Effector CD4-positive, alpha-beta T cell (primary cell): ENCODE results near the gene NCAPD2.

Experiments used
- DNase-seq: peaks from one replicate; pipeline ENCODE4 v3.0.0-alpha.2; 2020

NCAPD2 gene

DNA sequence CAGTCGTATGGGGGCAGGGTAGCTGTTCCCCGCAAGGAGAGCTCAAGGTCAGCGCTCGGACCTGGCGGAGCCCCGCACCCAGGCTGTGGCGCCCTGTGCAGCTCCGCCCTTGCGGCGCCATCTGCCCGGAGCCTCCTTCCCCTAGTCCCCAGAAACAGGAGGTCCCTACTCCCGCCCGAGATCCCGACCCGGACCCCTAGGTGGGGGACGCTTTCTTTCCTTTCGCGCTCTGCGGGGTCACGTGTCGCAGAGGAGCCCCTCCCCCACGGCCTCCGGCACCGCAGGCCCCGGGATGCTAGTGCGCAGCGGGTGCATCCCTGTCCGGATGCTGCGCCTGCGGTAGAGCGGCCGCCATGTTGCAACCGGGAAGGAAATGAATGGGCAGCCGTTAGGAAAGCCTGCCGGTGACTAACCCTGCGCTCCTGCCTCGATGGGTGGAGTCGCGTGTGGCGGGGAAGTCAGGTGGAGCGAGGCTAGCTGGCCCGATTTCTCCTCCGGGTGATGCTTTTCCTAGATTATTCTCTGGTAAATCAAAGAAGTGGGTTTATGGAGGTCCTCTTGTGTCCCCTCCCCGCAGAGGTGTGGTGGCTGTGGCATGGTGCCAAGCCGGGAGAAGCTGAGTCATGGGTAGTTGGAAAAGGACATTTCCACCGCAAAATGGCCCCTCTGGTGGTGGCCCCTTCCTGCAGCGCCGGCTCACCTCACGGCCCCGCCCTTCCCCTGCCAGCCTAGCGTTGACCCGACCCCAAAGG, 41.2 kb downstream of the NCAPD2 start:
- DNase-seq = peak; percentile 64

DNA sequence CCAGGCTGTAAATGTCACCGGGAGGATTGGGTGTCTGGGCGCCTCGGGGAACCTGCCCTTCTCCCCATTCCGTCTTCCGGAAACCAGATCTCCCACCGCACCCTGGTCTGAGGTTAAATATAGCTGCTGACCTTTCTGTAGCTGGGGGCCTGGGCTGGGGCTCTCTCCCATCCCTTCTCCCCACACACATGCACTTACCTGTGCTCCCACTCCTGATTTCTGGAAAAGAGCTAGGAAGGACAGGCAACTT, 41.7 kb downstream of the NCAPD2 start:
- no peak for DNase-seq

DNA sequence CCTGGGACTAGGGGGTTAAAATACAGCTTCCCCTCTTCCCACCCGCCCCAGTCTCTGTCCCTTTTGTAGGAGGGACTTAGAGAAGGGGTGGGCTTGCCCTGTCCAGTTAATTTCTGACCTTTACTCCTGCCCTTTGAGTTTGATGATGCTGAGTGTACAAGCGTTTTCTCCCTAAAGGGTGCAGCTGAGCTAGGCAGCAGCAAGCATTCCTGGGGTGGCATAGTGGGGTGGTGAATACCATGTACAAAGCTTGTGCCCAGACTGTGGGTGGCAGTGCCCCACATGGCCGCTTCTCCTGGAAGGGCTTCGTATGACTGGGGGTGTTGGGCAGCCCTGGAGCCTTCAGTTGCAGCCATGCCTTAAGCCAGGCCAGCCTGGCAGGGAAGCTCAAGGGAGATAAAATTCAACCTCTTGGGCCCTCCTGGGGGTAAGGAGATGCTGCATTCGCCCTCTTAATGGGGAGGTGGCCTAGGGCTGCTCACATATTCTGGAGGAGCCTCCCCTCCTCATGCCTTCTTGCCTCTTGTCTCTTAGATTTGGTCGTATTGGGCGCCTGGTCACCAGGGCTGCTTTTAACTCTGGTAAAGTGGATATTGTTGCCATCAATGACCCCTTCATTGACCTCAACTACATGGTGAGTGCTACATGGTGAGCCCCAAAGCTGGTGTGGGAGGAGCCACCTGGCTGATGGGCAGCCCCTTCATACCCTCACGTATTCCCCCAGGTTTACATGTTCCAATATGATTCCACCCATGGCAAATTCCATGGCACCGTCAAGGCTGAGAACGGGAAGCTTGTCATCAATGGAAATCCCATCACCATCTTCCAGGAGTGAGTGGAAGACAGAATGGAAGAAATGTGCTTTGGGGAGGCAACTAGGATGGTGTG, 42.3 kb downstream of the NCAPD2 start:
- no peak for DNase-seq

DNA sequence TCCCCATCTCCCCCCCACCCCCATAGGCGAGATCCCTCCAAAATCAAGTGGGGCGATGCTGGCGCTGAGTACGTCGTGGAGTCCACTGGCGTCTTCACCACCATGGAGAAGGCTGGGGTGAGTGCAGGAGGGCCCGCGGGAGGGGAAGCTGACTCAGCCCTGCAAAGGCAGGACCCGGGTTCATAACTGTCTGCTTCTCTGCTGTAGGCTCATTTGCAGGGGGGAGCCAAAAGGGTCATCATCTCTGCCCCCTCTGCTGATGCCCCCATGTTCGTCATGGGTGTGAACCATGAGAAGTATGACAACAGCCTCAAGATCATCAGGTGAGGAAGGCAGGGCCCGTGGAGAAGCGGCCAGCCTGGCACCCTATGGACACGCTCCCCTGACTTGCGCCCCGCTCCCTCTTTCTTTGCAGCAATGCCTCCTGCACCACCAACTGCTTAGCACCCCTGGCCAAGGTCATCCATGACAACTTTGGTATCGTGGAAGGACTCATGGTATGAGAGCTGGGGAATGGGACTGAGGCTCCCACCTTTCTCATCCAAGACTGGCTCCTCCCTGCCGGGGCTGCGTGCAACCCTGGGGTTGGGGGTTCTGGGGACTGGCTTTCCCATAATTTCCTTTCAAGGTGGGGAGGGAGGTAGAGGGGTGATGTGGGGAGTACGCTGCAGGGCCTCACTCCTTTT, 43.1 kb downstream of the NCAPD2 start:
- DNase-seq = no peak

DNA sequence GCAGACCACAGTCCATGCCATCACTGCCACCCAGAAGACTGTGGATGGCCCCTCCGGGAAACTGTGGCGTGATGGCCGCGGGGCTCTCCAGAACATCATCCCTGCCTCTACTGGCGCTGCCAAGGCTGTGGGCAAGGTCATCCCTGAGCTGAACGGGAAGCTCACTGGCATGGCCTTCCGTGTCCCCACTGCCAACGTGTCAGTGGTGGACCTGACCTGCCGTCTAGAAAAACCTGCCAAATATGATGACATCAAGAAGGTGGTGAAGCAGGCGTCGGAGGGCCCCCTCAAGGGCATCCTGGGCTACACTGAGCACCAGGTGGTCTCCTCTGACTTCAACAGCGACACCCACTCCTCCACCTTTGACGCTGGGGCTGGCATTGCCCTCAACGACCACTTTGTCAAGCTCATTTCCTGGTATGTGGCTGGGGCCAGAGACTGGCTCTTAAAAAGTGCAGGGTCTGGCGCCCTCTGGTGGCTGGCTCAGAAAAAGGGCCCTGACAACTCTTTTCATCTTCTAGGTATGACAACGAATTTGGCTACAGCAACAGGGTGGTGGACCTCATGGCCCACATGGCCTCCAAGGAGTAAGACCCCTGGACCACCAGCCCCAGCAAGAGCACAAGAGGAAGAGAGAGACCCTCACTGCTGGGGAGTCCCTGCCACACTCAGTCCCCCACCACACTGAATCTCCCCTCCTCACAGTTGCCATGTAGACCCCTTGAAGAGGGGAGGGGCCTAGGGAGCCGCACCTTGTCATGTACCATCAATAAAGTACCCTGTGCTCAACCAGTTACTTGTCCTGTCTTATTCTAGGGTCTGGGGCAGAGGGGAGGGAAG, 43.9 kb downstream of the NCAPD2 start:
- DNase-seq = peak; percentile 81

DNA sequence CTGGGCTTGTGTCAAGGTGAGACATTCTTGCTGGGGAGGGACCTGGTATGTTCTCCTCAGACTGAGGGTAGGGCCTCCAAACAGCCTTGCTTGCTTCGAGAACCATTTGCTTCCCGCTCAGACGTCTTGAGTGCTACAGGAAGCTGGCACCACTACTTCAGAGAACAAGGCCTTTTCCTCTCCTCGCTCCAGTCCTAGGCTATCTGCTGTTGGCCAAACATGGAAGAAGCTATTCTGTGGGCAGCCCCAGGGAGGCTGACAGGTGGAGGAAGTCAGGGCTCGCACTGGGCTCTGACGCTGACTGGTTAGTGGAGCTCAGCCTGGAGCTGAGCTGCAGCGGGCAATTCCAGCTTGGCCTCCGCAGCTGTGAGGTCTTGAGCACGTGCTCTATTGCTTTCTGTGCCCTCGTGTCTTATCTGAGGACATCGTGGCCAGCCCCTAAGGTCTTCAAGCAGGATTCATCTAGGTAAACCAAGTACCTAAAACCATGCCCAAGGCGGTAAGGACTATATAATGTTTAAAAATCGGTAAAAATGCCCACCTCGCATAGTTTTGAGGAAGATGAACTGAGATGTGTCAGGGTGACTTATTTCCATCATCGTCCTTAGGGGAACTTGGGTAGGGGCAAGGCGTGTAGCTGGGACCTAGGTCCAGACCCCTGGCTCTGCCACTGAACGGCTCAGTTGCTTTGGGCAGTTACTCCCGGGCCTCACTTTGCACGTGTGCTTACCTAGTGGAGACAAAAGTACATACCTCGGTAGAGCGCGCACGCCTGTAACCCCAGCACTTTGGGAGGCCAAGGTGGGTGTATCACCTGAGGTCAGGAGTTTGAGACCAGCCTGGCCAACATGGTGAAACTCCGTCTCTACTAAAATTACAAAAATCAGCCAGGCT, 44.8 kb downstream of the NCAPD2 start:
- no peak for DNase-seq

DNA sequence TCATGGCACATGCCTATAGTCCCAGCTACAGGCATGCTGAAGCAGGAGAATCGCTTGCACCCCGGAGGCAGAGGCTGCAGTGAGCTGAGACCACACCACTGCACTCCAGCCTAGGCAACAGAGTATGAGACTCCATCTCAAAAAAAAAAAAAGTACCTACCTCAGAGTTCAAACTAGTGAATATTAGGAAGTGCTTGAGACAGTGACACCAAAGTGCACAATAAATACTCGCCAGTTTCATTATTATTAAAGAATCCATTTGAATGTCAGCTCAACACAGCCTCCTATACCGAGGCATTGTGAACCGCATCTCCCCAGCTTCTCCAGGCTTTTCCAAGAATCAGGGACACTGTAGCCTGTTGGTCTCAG, 45.4 kb downstream of the NCAPD2 start:
- no peak for DNase-seq

DNA sequence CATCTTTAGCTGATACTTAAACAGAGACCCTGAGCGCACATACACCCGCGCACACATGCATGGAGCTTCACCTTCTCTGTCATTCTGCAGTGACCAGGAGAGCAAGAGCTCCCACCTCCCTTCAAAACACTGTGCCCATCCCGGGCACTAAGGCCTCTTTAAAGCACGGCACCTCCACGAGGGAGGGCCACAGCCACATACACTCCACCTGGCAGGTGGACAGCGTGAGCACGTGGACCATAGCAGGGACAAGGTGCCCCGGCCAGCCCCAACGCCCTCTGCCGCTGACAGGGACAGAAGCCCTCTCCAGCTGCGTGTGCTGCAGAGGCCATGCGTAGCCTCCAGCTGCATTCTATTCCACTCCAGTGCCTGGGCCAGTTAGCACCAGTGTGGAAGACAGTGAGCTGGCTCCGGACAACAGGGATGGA, 45.8 kb downstream of the NCAPD2 start:
- no peak for DNase-seq

DNA sequence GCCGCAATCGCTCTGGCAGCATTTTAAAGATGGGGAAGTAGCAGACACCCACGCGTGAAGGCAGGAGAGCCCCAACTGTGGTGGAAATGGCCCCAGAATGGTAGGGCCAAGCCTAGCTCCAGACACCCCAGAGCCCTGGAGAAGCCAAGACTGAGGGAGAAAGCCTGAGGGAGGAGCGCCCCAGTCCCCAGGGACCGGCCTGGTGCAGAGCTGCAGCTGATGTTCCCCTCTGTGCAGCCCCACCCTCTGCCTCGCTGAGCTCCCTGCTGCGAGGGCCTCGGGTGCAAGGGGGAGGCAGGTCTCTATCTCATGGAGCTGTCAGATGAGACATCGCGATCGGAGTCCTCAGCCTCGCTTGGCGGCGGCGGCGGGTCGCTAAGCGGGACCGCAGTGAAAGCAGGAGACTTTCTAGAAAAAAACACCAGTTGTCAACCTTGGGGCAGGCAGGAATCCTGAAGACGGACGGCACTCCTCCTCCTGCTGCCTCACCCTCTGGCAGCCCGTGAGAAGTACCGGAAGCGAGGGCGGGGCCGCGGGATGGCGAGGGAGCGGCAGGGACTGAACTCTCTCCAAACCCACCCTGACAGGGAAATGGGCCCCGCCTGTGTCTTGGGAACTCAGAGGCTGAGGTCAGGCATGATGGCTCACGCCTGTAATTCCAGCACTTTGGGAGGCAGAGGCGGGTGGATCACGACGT, 46.4 kb downstream of the NCAPD2 start:
- no peak for DNase-seq

DNA sequence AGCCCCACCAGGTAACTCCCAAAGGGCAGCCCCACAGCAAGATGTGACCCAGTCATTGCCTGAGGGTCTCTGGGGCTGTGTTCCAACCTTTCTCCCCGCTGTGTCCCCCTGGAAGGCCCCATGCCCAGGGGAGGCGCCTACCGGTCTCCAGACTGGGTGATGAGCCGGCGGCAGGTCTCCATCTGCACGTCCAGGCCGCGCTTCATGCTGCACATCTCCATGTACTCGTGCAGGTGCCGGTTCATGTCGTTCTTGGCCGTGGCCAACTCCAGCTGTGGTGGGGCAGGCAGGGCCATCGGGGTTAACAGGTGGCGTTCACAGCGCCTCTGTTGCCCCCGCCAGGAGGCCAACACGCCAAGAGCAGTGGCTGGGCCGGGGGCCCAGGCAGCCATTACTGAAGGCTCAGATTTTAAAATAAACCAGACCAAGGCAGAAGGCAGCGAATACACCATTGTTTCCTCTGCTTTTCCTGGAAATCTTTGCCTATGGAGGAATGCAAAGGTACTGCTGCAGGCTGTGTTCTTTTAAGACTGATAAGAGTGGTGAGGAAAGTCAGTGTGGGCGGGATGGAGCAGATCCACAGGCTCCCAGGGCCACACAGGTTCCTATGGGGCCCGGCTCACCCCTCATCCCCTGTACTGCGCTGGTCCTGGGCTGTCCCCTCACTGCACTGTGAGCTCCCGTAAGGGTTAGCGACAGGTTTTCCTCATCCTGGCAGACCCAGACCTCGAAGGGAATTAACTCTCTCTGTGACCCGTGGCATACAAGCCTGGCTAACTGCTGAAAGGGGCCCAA, 47.7 kb downstream of the NCAPD2 start:
- DNase-seq = no peak

DNA sequence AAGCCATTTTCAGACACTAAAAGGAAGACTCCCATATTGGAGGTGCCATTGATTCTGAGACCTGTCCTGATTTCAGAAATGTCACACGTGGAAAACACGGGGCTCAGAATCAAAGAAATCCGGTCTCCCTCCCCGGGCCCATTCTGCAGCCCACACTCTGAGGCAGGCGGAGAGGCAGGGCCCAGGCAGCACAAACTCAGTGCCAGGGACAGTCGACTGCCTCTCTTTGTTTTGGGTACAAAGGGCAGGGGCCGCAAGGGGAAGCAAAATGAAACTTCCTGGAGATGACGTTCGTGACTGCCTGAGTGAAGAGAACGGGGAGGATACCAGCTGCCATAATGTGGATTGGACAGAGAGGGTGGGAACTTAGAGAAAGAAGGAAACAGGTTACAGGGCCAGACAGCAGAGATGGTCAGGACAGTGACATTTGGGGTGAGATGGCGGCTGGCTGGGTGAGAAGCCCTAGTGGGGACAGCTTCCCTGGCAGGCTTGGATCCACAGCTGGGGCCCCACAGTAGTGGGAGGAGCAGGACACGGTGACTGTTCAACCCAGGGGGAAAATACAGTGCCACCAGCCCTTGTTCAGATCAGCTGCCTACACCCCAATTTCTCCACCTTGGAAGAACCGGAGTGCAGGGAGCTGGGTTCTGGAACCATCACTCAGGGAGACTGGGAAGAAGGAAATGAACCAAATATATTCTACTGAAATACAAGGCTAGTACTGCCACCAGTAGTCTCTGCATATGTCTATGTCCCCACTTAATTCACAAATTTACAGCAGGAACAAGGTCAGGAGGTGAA, 48.5 kb downstream of the NCAPD2 start:
- DNase-seq = no peak

DNA sequence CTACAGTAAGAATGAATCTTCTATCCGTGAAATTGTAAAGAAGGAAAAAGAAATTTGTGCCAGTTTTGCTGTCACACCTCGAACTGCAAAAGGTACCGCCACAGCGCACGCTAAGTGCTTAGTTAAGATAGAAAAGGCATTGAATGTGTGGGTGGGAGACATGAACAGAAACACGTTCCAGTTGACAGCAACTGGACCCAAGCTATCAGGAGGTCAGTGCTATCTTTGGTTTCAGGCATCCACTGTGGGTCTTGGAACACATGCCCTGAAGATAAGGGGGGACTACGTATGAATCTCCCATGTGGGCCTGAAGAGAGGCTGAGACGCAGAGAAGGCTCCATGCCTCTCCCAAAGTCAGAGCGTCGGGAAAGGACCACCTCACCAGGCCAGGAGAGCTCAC, 52.1 kb downstream of the NCAPD2 start:
- DNase-seq = no peak

DNA sequence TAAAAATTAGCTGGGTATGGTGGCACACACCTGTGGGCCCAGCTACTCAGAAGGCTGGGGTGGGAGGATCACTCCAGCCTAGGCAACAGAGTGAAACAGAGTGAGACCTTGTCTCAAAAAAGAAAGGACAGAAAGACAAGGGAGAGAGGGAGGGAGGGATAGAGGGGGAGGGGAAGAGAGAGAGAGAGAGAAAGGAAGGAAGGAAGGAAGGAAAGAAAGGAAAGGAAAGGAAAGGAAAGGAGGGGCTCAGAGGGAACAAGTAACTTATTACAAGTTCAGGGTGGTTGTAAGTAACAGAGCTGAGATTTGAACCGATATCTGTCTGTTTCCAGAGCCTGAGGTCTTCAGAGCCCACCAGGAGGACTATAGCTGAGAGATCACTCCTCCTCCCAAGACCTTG, 53.7 kb downstream of the NCAPD2 start:
- DNase-seq = no peak

DNA sequence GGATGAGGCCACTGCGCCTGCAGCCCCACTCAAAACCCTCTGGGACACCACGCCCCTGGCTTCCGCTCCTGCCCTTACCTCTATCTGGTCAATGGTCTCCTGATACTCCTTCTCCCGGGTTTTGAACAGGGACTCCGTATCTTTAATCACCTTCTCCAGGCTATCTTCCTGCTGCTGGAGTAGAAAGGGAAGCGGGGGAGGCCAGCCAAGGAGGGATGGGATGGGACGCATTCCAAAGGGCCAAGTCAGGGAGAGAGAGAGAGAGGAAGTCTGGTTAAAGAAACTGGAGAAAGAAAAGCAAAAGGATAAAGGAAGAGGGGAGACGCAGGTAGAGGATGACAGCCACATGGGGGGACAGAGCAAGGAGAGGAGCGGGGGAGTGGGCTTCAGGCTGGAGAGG, 54.1 kb downstream of the NCAPD2 start:
- DNase-seq = no peak

DNA sequence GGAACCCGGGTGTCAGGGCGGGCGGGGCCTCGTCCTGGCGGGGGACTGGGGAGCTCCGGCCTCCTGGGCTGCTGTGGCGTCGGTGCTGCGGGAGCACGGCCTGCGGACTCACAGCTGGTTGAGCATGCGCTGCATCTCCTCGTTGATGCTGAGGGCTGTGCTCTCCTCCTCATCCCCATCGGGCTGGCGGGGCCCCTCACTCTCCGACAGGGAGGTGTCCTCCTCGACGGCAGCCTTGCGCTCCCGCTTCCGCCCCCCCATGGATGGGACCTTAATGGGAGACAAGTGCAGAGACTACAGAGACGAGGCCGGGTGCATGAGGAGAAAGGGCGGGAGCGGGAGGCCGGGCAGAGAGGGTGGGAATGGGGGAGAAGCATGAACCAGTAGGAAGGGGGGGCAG, 54.7 kb downstream of the NCAPD2 start:
- no peak for DNase-seq

DNA sequence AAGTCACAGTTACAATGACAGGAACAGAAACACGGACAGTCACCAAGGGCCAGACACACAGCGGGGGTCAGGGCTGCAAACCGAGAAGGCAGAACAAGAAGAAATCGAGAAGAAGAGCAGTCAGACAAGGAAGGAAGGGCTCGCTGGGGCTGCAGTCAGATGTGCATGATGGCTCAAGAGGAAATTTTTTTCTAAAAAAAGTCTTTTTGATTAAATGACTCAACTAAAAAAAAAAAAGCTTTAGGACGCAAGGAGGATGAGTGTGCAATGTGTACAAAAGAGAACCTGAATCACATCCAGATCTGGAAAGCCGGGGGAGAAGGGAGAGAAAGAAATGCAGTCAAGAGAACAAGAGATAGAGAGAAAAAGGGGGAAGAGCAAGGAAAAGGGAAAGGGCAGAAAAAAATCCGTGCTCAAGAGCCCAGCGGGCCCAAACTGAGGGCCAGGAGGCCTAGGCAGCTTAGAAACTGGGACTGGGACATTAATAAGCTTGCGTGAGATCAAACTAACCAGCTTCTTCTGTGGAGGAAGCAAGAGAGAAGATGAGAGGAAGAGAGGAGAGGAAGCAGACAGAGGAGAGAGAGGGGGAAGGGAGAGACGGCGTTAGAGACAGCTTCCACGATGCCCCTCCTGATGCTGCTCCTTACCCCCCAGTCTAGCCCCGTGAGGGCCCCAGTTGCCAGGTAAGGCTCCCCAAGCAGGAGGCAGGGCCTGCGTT, 55.2 kb downstream of the NCAPD2 start:
- no peak for DNase-seq

DNA sequence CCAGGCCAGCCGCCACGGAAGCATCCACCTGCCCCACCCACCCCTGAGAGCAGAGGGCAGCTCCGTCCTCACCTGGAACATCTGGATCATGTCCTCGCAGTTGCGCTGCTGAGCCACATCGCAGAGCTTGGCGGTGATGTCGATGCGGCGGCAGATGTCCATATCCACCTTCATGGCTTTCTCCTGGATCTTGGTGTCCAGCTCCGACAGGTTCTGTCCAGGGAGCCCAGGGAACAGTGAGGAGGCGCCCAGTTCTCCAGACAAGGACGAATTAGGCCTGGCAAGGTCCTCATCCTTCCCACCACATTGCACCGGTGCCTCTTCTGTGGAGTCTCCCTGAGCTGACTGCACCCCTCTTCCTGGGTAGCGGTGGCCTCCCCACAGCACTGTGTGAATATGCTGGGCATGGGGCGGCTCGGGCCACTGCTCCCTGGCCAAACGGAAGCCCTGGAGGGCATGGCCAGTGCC, 55.8 kb downstream of the NCAPD2 start:
- no peak for DNase-seq

DNA sequence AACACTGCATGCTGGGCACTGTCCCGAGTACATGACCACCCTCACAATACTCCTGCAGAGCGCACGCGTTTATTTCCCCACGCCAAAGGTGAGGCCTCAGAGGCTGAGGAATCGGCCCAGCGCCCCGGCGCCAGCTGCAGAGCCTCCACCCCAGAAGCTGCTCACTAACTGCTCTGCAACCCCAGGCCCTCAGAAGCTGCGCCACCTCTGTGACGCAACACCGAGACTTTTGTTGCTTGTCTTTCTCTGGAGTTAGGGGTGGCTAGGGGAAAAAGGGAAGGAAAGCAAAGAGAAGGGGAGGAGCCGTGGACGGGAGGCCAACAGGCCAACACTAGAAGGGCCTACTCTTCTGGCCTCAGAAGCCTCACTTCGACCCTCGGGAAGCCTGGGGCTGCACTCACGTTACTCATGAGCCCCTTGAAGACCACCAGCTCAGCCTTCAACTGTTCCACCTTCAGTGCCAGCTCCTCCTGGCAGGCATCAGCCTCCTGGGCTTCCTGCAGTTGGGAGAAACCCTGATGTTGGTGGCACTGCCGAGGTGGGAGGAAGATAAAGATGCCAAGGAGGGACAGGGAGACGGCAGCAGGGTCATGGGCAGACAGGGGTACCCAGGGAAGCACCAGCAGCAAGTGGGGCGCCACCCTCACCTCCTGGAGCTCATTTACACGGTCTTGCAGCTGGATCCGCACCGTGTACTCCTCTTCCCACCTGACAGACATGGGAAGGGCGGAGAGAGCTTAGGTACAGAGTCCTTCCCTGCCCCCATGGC, 56.6 kb downstream of the NCAPD2 start:
- no peak for DNase-seq
